AG09319 (cell line): ENCODE measurements around the gene CCDC66.
"Not testable (repeated sequence)": the region's sequence is repeated elsewhere in the genome, so short reads cannot be mapped to it uniquely, and the experiment has no call there.

Source experiments
- DNase-seq: peaks from one replicate; pipeline ENCODE4 v3.0.0-alpha.2; 2010; ENCODE audit warnings: low read depth; ENCODE audit errors: extremely low read depth
- TF ChIP-seq, protein P1 (sequence below): IDR thresholded peaks from 2 replicates; pipeline ENCODE4 v1.5.1; 2011; ENCODE audit warnings: low read depth, mild to moderate bottlenecking, inconsistent platforms, low read length, moderate library complexity

Gene CCDC66

DNA sequence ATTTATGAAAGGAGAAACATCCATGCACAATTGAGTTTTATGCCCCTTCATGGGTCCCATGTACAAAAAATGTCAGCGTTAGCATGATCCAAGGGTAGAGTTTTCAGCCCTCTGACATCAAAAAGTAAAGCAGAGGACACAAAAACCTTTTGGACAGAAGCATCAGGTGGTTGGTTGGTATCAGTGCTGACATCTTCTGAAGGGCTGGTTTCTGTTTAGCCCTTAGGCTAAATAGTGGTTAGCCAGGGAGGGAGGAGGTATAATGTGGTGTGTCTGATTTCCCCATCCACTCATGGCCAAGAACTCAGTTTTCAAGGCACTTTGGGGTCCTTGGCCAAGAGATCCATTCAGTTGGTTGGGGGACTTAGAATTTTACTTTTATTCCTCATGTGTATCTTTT is 16.5 kb downstream of the CCDC66 start:
- DNase-seq = no peak
- TF ChIP-seq, protein P1, sequence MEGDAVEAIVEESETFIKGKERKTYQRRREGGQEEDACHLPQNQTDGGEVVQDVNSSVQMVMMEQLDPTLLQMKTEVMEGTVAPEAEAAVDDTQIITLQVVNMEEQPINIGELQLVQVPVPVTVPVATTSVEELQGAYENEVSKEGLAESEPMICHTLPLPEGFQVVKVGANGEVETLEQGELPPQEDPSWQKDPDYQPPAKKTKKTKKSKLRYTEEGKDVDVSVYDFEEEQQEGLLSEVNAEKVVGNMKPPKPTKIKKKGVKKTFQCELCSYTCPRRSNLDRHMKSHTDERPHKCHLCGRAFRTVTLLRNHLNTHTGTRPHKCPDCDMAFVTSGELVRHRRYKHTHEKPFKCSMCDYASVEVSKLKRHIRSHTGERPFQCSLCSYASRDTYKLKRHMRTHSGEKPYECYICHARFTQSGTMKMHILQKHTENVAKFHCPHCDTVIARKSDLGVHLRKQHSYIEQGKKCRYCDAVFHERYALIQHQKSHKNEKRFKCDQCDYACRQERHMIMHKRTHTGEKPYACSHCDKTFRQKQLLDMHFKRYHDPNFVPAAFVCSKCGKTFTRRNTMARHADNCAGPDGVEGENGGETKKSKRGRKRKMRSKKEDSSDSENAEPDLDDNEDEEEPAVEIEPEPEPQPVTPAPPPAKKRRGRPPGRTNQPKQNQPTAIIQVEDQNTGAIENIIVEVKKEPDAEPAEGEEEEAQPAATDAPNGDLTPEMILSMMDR = no peak

DNA sequence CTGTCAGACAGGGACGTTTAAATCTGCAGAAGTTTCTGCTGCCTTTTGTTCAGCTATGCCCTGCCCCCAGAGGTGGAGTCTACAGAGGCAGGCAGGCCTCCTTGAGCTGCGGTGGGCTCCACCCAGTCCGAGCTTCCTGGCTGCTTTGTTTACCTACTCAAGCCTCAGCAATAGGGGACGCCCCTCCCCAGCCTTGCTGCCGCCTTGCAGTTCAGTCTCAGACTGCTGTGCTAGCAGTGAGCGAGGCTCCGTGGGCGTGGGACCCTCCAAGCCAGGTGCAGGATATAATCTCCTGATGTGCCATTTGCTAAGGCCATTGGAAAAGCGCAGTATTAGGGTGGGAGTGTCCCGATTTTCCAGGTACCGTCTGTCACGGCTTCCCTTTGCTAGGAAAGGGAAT is 25.0 kb downstream of the CCDC66 start:
- DNase-seq = not testable (repeated sequence)

DNA sequence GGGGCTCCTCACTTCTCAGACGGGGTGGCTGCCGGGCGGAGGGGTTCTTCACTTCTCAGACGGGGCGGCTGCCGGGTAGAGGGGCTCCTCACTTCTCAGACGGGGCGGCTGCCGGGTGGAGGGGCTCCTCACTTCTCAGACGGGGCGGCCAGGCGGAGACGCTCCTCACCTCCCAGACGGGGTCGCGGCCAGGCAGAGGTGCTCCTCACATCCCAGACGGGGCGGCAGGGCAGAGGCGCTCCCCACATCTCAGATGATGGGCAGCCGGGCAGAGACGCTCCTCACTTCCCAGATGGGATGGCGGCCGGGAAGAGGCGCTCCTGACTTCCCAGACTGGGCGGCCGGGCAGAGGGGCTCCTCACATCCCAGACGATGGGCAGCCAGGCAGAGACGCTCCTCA is 27.3 kb downstream of the CCDC66 start:
- not testable (repeated sequence) for DNase-seq

DNA sequence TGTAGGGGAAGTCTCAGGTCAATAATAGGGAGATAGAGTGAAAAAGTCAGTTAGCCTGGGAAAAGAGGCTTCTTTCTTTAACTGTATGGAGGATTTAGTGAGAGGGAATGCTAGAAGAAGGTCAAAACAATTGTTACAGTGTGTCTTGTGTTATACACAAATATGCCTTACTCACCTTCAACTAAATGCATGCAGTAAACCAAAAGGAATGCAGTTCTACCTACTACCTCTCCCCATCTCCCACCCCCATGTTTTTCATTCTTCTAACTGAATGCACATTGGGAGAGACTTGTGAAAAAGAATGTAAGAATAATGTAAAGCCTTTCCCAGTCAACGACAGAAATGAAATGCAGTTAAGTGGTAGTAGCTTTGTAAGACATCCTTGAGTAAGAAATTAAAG is 33.8 kb downstream of the CCDC66 start:
- no peak for DNase-seq
- TF ChIP-seq, protein P1 = no peak

DNA sequence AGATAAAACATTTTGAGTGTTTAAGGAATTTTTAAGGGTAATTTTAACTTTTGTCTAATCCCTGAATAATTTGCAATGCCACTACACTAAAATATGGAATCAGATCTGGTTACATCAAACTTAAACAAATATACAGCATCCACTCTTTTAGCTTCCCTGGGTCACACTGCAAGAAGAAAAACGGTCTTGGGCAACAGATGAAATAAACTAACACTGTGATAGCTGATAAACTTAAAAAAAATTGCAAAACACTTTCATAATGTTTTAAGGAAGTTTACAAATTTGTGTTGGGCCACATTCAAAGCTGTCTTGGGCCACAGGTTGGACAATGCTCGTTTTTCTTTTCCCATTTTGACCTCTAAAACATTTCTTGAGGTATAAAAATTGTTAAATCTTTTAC is 34.3 kb downstream of the CCDC66 start:
- TF ChIP-seq, protein P1 = no peak
- no peak for DNase-seq

DNA sequence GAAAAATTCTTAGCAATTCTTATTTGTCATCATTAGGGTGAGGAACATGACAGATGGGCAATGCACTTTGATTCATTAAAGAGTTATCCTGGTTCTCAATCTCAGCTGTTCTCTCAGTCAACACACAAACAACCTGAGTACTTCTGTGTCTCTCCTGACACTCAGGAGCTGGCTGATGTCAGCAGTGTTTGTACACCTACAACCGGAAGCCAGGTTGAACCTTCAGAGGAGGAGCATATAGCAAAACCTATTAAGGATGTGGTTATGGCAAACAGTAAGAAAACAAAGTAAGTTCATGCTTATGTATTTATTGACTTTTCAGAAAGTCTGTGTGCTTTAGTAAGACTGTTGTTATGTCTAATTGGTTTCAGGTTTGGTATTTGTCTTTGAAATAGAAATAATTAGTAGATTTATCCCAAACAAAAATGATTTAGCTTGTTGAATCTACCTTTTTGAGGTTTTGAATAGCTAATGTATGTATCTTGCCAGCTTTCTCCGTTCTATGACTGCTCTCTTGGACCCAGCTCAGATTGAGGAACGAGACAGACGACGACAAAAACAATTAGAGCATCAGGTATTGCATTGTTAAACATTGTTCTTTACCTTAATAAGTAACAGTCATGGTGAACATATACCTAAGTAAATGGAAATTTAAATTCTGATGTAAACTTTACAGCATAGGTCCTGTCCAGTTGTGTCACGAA is 36.6 kb downstream of the CCDC66 start:
- DNase-seq = no peak

DNA sequence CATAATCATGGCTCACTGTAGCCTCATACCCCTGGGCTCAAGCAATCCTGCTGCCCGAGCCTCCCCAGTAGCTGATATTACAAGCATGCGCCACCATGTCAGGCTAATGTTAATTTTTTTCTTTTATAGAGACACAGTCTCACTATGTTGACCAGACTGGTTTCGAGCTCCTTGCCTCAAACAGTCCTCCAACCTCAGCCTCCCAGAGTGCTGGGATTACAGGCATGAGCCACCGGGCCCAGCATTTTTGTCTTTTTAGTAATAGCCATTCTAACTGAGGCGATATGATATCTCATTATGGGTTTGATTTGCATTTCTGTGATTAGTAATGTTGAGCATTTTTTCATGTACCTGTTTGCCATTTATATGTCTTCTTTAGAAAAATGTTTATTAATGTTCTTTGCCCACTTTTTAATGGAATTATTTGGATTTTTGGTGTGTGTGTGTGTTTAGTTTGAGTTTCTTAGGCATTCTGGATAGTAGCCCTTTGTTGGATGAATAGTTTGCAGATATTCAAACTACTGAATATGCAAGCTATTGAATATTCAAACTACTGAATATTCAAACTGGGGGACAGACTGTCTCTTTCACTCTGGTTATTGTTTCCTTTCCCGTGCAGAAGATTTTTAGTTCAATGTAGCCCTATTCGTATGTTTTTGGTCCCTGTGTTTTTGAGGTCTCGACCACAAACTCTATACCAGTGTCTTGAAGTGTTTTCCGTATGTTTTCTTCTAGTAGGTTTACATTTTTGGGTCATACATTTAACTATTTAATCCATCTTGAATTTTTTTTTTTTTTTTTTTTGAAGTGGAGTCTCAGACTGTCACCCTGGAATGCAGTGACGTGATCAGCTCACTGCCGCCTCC is 39.2 kb downstream of the CCDC66 start:
- TF ChIP-seq, protein P1 = no peak
- DNase-seq = no peak

More for the DNA sequence above, 36.6 kb downstream of the CCDC66 start:
- TF ChIP-seq, protein P1 = no peak

DNA sequence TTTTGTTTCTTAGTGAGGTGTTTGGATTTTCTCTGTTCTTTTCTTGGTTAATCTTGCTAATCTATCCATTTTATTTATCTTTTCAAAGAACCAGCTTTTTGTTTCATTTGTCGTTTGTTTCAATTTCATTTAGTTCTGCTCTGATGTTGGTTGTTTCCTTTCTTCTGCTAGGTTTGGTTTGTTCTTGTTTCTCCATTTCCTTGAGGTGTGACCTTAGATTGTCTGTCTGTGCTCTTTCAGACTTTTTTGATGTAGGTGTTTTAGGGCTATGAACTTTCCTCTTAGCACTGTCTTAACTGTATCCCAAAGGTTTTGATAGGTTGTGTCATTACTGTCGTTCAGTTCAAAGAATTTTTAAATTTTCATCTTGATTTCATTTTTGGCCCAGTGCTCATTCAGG is 51.5 kb downstream of the CCDC66 start:
- DNase-seq = not testable (repeated sequence)

DNA sequence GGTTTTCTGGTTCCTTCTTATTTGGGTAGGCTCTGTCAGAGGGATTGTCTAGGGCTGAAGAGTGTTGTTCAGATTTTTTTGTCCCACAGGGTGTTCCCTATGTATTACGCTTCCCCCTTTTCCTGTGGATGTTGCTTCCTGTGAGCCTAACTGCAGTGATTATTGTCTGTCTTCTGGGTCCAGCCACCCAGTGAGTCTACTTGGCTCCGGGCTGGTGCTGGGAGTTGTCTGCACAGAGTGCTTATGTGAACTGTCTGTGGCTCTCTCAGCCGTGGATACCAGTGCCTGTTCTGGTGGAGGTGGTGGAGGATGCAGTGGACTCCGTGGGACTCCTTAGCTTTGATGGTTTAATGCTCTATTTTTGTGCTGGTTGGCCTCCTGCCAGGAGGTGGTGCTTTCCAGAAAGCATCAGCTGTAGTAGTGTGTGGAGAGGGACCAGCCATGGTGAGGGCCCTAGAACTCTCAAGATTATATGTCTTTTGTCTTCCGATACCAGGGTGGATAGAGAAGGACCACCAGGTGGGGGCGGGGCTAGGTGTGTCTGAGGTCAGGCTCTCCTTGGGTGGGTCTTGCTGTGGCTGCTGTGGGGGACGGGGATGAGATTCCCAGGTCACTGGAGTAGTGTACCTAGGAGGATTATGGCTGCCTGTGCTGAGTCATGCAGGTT is 53.8 kb downstream of the CCDC66 start:
- TF ChIP-seq, protein P1 = no peak
- no peak for DNase-seq
